ENCODE data around the gene PLK3. TPM values are rescaled to one million over a fixed set of nuclear protein-coding genes. Genes with fewer than 3 reads are reported as not detected.

PLK3 gene
- total and polyA plus RNA-seq, 9 of the 15 experiments (the other 6 are each of a cell fraction or from before 2014, with no cell fraction given): 0.52 to 22.7 (median 11.0) TPM

- TF ChIP-seq RBM22 (IDR thresholded peaks at IDR 0.05; ENCODE audit: low read depth, low read length, poor library complexity, severe bottlenecking) (peak; percentile 30), ZFPM2 (CRISPR knock-in tag; IDR thresholded peaks at IDR 0.05) (no peak), SRSF7 (optimal IDR thresholded peaks at IDR 0.05; ENCODE audit: low read depth, low read length) (peak; percentile 65), ZKSCAN8 (CRISPR knock-in tag; IDR thresholded peaks at IDR 0.05) (no peak), POLR2AphosphoS5 (IDR thresholded peaks at IDR 0.05; ENCODE audit: control insufficient read depth, insufficient read depth, low read depth, low read length) (peak; percentile 12; the same call in 1 of the 2 replicates), XRCC3 (IDR thresholded peaks at IDR 0.05) (no peak), POLR2G (IDR thresholded peaks at IDR 0.05; ENCODE audit: low read depth, low read length) (peak; percentile 75), HIVEP1 (CRISPR knock-in tag; IDR thresholded peaks at IDR 0.05) (no peak)
- TF ChIP-seq, protein P1, sequence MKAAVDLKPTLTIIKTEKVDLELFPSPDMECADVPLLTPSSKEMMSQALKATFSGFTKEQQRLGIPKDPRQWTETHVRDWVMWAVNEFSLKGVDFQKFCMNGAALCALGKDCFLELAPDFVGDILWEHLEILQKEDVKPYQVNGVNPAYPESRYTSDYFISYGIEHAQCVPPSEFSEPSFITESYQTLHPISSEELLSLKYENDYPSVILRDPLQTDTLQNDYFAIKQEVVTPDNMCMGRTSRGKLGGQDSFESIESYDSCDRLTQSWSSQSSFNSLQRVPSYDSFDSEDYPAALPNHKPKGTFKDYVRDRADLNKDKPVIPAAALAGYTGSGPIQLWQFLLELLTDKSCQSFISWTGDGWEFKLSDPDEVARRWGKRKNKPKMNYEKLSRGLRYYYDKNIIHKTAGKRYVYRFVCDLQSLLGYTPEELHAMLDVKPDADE (conservative IDR thresholded peaks at IDR 0.05; ENCODE audit: control insufficient read depth, low read depth, low read length): peak; percentile 69; the same call in 1 of the 2 replicates
- TF ChIP-seq, protein P2, sequence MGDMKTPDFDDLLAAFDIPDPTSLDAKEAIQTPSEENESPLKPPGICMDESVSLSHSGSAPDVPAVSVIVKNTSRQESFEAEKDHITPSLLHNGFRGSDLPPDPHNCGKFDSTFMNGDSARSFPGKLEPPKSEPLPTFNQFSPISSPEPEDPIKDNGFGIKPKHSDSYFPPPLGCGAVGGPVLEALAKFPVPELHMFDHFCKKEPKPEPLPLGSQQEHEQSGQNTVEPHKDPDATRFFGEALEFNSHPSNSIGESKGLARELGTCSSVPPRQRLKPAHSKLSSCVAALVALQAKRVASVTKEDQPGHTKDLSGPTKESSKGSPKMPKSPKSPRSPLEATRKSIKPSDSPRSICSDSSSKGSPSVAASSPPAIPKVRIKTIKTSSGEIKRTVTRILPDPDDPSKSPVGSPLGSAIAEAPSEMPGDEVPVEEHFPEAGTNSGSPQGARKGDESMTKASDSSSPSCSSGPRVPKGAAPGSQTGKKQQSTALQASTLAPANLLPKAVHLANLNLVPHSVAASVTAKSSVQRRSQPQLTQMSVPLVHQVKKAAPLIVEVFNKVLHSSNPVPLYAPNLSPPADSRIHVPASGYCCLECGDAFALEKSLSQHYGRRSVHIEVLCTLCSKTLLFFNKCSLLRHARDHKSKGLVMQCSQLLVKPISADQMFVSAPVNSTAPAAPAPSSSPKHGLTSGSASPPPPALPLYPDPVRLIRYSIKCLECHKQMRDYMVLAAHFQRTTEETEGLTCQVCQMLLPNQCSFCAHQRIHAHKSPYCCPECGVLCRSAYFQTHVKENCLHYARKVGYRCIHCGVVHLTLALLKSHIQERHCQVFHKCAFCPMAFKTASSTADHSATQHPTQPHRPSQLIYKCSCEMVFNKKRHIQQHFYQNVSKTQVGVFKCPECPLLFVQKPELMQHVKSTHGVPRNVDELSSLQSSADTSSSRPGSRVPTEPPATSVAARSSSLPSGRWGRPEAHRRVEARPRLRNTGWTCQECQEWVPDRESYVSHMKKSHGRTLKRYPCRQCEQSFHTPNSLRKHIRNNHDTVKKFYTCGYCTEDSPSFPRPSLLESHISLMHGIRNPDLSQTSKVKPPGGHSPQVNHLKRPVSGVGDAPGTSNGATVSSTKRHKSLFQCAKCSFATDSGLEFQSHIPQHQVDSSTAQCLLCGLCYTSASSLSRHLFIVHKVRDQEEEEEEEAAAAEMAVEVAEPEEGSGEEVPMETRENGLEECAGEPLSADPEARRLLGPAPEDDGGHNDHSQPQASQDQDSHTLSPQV (IDR thresholded peaks at IDR 0.05): peak; percentile 27; the same call in 1 of the 2 replicates
Observed at GRCh38 chr1:44806025-44806703, 6.0 kb downstream of the PLK3 start (continued).
